ENCODE measurements around the gene BICC1. TPM values are rescaled to one million over a fixed set of nuclear protein-coding genes. Genes with fewer than 3 reads are reported as not detected.

BICC1 gene
- polyA plus RNA-seq, 1 donor (not counting 4 experiments of a cell fraction or from before 2014, with no cell fraction given) = 4.2 TPM

DNA sequence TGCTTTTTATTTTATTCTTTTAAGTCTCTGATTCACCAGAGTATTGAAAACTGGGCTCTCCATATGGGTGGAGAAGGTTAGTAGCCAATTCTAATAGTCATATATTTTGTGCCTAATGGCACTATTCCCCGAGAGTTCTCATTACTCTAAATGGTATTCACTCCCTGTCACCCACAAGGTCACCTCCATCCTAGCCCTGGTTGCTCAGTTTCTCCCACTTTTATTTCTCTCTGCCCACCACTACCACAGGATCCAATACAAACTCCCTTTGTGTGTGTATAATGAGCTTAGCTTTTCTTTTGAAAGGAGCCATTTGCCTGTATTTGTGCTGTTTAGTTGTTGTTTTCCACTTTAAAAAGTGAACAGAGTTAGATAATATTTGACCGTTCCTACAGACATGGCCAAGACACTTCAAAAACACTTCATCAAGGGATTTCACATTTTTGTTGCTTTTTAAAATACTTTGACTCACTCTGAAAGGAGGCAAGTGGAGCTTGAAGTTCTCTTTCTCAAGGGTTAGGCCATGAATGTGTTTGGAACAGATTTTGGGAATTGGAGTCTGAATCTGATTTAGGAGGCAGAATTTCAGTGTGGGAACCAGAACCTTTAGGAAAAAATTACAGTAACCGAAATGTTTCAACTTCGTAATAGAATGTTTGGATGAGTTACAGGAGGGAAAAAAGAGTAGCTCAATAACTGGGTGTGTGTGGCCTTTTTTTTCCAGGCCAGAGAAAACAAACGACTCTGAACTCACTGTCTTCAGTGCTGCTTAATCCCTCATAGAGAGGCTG, 321.3 kb downstream of the BICC1 start:
- Histone ChIP-seq H3K9me3 (ENCODE audit: control insufficient read depth, low read depth, low read length) (no peaks in the 10 kb centered on the region), H2AFZ (ENCODE audit: control insufficient read depth, low read length) (no peak overlapping the region), H3K4me3 (ENCODE audit: control insufficient read depth in 2 of 3, extremely low read depth in 1 of 3, insufficient read depth in 2 of 3, low read depth in 1 of 3, low read length in 3 of 3) (no peak overlapping the region), H3K4me2 (ENCODE audit: control insufficient read depth, extremely low read depth, insufficient read depth, low read depth, low read length) (no peak overlapping the region), H3K36me3 (ENCODE audit: control insufficient read depth in 2 of 2, extremely low read depth in 1 of 2, insufficient read depth in 2 of 2, low read length in 2 of 2) (no peaks in the 10 kb centered on the region), H3K27ac (ENCODE audit: control insufficient read depth, insufficient read depth, low read length) (no peak overlapping the region), H3K79me2 (ENCODE audit: control insufficient read depth, insufficient read depth, low read length) (no peaks in the 10 kb centered on the region), H3K27me3 (ENCODE audit: control insufficient read depth, extremely low read depth, insufficient read depth, low read length) (no peaks in the 10 kb centered on the region), H3K9me1 (ENCODE audit: control insufficient read depth, extremely low read depth, insufficient read depth, low read length) (no peaks in the 10 kb centered on the region), H3K9ac (ENCODE audit: control insufficient read depth, extremely low read depth, insufficient read depth, low read length) (no peak overlapping the region), H3K4me1 (ENCODE audit: control insufficient read depth, extremely low read depth, insufficient read depth, low read length) (no peaks in the 10 kb centered on the region), H4K20me1 (ENCODE audit: control insufficient read depth, extremely low read depth, insufficient read depth, low read length) (no peaks in the 10 kb centered on the region)
- FAIRE-seq = no peak
- dilution Hi-C loops (cut with MboI; ENCODE audit: extremely low pct_ligation_motif_present, low sequenced_read_pairs) = no loop called here
- DNase-seq (ENCODE audit: low read depth, low spot score) = no peak
- TF ChIP-seq EZH2 (IDR thresholded peaks at IDR 0.05; ENCODE audit: low read length) = no peak
- TF ChIP-seq, protein P1, sequence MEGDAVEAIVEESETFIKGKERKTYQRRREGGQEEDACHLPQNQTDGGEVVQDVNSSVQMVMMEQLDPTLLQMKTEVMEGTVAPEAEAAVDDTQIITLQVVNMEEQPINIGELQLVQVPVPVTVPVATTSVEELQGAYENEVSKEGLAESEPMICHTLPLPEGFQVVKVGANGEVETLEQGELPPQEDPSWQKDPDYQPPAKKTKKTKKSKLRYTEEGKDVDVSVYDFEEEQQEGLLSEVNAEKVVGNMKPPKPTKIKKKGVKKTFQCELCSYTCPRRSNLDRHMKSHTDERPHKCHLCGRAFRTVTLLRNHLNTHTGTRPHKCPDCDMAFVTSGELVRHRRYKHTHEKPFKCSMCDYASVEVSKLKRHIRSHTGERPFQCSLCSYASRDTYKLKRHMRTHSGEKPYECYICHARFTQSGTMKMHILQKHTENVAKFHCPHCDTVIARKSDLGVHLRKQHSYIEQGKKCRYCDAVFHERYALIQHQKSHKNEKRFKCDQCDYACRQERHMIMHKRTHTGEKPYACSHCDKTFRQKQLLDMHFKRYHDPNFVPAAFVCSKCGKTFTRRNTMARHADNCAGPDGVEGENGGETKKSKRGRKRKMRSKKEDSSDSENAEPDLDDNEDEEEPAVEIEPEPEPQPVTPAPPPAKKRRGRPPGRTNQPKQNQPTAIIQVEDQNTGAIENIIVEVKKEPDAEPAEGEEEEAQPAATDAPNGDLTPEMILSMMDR (optimal IDR thresholded peaks at IDR 0.05 in 1 of 3, IDR thresholded peaks at IDR 0.05 in 1 of 3, conservative IDR thresholded peaks at IDR 0.05 in 1 of 3; ENCODE audit: extremely low read depth in 1 of 3, insufficient read depth in 2 of 3, low read length in 3 of 3) = no peak

DNA sequence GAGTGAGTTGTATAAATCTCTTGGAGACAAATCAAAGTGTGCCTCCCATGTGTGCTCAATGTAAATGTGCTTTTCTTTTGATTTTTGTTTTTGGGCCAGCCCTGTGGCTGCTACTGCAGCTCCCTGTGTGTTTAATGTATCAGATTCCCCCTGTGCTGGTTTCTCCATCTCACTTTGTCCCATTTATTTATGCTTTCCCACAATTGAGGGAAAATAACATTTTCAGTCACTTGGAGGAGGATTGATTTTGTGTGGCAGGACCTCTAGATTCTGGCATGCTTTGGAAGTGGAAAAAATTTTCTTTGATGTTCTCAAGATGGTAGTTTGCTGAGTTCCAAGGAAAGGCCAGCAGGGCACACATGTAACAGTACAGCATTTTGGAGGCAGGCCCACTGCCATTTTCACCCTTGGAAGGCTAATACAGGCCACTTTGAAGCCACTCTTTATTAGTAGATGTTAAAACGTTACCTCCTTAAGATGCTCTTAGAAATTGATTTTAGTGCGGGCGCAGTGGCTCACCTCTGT, 323.6 kb downstream of the BICC1 start:
- Histone ChIP-seq H2AFZ (ENCODE audit: control insufficient read depth, low read length) (no peak overlapping the region), H3K27ac (ENCODE audit: control insufficient read depth, insufficient read depth, low read length) (no peak overlapping the region), H3K36me3 (ENCODE audit: control insufficient read depth in 2 of 2, extremely low read depth in 1 of 2, insufficient read depth in 2 of 2, low read length in 2 of 2) (no peaks in the 10 kb centered on the region), H3K4me3 (ENCODE audit: control insufficient read depth in 2 of 3, extremely low read depth in 1 of 3, insufficient read depth in 2 of 3, low read depth in 1 of 3, low read length in 3 of 3) (no peak overlapping the region), H3K9me1 (ENCODE audit: control insufficient read depth, extremely low read depth, insufficient read depth, low read length) (no peaks in the 10 kb centered on the region), H3K27me3 (ENCODE audit: control insufficient read depth, extremely low read depth, insufficient read depth, low read length) (no peaks in the 10 kb centered on the region), H3K9me3 (ENCODE audit: control insufficient read depth, low read depth, low read length) (no peaks in the 10 kb centered on the region), H3K79me2 (ENCODE audit: control insufficient read depth, insufficient read depth, low read length) (no peaks in the 10 kb centered on the region), H3K4me2 (ENCODE audit: control insufficient read depth, extremely low read depth, insufficient read depth, low read depth, low read length) (no peak overlapping the region), H4K20me1 (ENCODE audit: control insufficient read depth, extremely low read depth, insufficient read depth, low read length) (no peaks in the 10 kb centered on the region), H3K9ac (ENCODE audit: control insufficient read depth, extremely low read depth, insufficient read depth, low read length) (no peak overlapping the region), H3K4me1 (ENCODE audit: control insufficient read depth, extremely low read depth, insufficient read depth, low read length) (no peaks in the 10 kb centered on the region)
- FAIRE-seq = no peak
- dilution Hi-C loops (cut with MboI; ENCODE audit: extremely low pct_ligation_motif_present, low sequenced_read_pairs) = no loop called here
- no peak for TF ChIP-seq EZH2 (IDR thresholded peaks at IDR 0.05; ENCODE audit: low read length)
- TF ChIP-seq, protein P1 (optimal IDR thresholded peaks at IDR 0.05 in 1 of 3, IDR thresholded peaks at IDR 0.05 in 1 of 3, conservative IDR thresholded peaks at IDR 0.05 in 1 of 3; ENCODE audit: extremely low read depth in 1 of 3, insufficient read depth in 2 of 3, low read length in 3 of 3) = no peak
- DNase-seq (ENCODE audit: low read depth, low spot score) = no peak

Measured in keratinocyte (primary cell).